ENCODE results near the gene ZNF488.

Gene ZNF488

GRCh38 chr10:47384148-47384921 lies at the start of gene ZNF488:
ZNF488 (minus strand) TSS chr10:47384293; CDS start chr10:47368829, 15,464 bp downstream.
- FAIRE-seq (no peak), DNase-seq (ENCODE audit: insufficient read length, low spot score) (peak; percentile 84)

GRCh38 chr10:47425813-47426419 lies 41.8 kb upstream of the ZNF488 start:
- TF ChIP-seq CTCF (IDR thresholded peaks at IDR 0.05; ENCODE audit: insufficient read depth, missing control alignments), result no peak
- DNase-seq (ENCODE audit: insufficient read length, low spot score), result no peak
- no peak for FAIRE-seq

More at GRCh38 chr10:47384148-47384921, at the start of gene ZNF488:
- no peak for TF ChIP-seq CTCF (IDR thresholded peaks at IDR 0.05; ENCODE audit: insufficient read depth, missing control alignments)

- no peak for DNase-seq (ENCODE audit: insufficient read length, low spot score)
- TF ChIP-seq CTCF (IDR thresholded peaks at IDR 0.05; ENCODE audit: insufficient read depth, missing control alignments), result no peak
- FAIRE-seq, result no peak
These were observed 40.1 kb upstream of the ZNF488 start for GRCh38 chr10:47424231-47424630.

- DNase-seq (ENCODE audit: insufficient read length, low spot score) (no peak), FAIRE-seq (no peak)
- TF ChIP-seq CTCF (IDR thresholded peaks at IDR 0.05; ENCODE audit: insufficient read depth, missing control alignments), result no peak
These were observed 39.4 kb upstream of the ZNF488 start for GRCh38 chr10:47423476-47423875.

GRCh38 chr10:47421057-47421952 lies 37.2 kb upstream of the ZNF488 start:
- TF ChIP-seq CTCF (IDR thresholded peaks at IDR 0.05; ENCODE audit: insufficient read depth, missing control alignments), result no peak
- DNase-seq (ENCODE audit: insufficient read length, low spot score) (no peak), FAIRE-seq (no peak)

GRCh38 chr10:47420305-47421056 lies 36.4 kb upstream of the ZNF488 start:
- no peak for DNase-seq (ENCODE audit: insufficient read length, low spot score)
- TF ChIP-seq CTCF (IDR thresholded peaks at IDR 0.05; ENCODE audit: insufficient read depth, missing control alignments), result no peak
- no peak for FAIRE-seq

Data from D721Med (cell line).